Stimulated activated CD8-positive, alpha-beta memory T cell treated with anti-CD3 and anti-CD28 coated beads, Interleukin-7, amount 100 ng/mL, for 48 hours (primary cell): ENCODE measurements around the gene GLT1D1.
"Not testable (repeated sequence)": the region's sequence is repeated elsewhere in the genome, so short reads cannot be mapped to it uniquely, and the experiment has no call there.

Experiments used
- DNase-seq, 2 donors: peaks; one replicate each; pipeline ENCODE4 v3.0.0-alpha.2; 2020; ENCODE audit warnings: low read depth in 1 of 2; ENCODE audit errors: extremely low read depth in 1 of 2

Gene GLT1D1

GRCh38 chr12:128852885-128853599 is at the start of gene GLT1D1:
Gene GLT1D1 (plus strand): TSS chr12:128853478. CDS start chr12:128853582, 104 bp downstream.
- DNase-seq = no peak

DNA sequence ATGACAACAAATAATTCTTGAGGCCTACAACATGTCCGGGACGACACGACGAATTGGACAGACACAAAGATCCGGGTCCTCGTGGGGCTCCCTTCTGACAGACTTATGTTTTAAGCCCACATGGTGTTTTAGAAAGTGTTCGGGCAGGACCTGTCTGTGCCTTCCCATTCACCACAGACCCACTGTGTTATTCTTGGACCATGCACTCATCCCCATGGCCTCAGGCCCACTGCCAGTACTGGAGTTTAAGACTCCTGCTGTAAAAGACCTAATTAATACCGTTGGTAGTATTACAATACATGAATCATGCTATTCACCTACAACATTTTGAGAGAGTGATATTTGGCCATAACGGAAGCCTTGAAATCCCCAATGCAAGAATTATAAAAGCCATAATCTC is 49.5 kb upstream of the GLT1D1 start:
- no peak for DNase-seq

- no peak for DNase-seq
Measured at GRCh38 chr12:128804762-128805161, 48.5 kb upstream of the GLT1D1 start.

- DNase-seq = not testable (repeated sequence)
Measured at GRCh38 chr12:128805406-128805805, 47.9 kb upstream of the GLT1D1 start.

- no peak for DNase-seq
Measured at GRCh38 chr12:128806573-128806972, 46.7 kb upstream of the GLT1D1 start.

DNA sequence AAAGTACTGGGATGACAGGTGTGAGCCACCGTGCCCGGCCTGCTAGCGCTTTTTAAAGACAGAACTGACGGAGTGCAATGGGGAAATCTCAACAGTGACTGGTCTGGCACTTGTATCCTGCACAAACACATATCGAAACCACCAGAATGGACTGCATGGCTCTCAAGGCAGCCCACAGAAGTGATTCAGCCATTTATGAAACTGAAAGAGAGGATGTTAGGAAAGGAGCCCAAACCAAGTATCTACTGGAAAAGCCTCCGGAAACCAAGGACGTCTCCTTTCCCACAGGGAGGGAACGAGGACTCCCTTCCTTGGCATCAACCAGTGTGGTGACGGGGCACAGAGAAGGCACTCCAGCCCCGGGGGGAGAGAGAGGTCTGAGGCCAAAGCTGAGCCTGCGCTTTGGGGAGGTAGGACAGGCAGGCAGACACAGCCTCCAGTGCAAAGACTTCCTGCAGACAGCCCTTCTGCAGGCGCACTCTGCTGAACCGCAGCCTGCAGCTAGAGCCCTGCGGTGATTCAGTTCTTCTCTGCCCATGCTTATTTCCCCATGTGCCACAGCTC is 46.0 kb upstream of the GLT1D1 start:
- no peak for DNase-seq

DNA sequence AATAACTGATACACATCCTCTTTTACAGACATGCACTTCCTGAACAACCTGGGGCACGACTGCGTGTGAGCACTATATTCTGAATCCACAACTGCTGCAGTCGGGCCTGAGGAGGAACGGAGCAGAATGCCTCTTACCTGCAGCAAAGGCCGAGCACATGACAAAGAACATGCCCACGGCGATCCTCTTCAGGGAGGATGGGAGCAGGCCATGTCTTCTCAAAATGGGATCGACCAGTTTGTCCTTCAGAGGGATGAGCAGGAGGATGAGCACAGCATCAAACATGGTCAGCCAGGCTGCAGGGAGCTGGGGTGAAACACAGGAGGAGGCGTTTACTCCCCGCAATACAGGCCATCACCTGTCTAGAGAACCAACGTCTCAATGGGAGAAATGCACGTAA is 44.6 kb upstream of the GLT1D1 start:
- DNase-seq = no peak

DNA sequence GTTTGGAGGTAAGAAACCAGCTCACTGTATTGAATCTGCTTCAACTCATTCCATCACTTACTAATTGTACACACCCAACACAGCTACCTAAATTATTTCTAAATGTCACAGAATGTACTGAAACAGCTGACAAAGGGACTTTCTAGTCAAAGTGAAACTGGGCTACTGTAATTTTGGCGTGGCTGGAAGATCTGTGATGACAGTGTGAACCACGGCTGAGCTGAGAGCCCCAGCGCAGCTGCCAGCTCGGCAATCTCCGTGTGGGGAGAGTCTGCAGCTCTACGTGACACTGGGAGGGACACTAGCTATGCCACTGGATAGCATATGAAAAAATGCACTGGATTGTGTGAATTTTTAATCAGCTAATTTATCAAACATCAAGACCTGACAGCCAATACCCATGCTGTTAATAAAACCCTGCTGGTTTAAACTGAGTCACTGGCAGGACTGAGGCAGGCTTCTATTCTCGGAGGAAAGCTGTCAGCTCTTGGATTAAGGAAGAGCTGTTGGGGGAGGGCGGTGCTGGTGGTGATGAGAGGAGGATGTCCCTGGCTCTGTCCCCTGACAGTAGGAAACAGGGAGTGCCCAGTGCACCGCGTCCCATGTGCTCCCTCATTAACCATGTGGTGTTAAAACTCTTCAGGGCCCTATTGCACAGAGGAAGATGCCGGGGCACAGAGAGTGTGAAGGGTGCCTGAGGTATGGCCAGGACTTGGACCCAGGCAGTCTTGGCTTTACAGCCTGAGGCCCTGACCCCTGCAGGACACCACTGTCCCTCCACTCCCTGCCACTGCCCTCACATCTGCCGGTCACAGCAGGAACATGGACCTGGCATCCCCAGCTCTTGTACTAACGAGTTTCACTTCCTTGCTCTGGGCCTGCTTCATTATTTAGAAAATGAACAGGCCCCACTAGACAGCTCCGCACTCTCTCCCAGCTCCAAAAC is 42.8 kb upstream of the GLT1D1 start:
- DNase-seq = no peak

- no peak for DNase-seq
Measured at GRCh38 chr12:128811806-128812205, 41.5 kb upstream of the GLT1D1 start.

GRCh38 chr12:128813392-128813791 is 39.9 kb upstream of the GLT1D1 start:
- no peak for DNase-seq

DNA sequence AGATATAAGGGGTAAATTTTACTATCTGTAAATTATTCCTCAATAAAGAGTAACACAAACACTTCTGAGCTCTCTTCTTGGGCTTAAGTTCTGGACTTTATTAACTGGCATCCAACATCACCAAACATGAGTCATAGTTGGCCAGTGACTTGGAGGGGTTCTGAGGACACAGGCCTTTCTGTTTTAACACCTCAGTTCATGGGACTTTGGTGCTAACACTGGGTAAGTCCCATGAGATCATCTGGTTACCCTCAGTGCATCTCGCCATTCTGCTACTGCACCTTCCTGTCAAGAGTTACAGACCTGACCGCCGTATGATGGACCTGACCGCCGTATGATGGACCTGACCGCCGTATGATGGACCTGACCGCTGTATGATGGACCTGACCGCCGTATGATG is 39.4 kb upstream of the GLT1D1 start:
- DNase-seq = no peak

GRCh38 chr12:128814411-128815261 is 38.6 kb upstream of the GLT1D1 start:
- DNase-seq = no peak

DNA sequence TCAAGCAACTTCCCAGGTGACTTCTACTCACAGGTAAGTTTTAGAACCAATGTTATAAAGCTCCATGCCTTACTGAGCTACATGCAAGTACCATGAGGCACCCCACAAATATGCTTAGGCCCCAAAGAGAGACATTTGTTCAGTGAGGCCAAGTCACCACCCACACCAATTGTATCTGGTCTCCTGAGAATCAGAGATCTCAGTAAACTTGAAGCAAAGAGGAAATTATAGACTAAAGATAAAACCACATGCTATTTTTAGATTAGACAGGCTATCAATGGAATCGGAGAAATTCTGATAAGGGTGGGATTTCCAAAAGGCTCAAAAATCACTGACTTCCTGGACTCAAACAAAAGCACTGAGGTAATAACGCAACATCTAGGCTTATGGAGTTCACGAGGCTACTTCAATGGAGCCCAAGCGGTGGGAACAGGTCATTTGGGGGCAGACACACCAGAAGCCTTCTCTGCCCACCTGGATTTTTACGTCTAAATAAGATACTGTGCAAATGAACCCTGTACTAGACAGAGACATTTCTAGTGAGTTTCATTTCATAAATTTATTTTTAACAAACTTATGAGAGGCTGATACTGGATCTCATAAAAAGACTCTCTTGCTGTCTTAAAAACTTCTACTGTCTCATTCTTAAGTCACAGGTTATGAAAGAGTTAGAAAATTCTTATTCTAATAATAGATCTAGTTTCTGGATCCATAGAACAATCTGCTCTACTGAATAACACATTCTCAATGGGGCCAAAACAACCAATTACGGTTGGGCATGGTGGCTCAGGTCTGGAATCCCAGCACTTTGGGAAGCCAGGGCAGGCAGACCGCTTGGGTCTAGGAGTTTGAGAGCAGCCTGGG is 37.3 kb upstream of the GLT1D1 start:
- no peak for DNase-seq

- DNase-seq = no peak
Measured at GRCh38 chr12:128816643-128816920, 36.7 kb upstream of the GLT1D1 start.

DNA sequence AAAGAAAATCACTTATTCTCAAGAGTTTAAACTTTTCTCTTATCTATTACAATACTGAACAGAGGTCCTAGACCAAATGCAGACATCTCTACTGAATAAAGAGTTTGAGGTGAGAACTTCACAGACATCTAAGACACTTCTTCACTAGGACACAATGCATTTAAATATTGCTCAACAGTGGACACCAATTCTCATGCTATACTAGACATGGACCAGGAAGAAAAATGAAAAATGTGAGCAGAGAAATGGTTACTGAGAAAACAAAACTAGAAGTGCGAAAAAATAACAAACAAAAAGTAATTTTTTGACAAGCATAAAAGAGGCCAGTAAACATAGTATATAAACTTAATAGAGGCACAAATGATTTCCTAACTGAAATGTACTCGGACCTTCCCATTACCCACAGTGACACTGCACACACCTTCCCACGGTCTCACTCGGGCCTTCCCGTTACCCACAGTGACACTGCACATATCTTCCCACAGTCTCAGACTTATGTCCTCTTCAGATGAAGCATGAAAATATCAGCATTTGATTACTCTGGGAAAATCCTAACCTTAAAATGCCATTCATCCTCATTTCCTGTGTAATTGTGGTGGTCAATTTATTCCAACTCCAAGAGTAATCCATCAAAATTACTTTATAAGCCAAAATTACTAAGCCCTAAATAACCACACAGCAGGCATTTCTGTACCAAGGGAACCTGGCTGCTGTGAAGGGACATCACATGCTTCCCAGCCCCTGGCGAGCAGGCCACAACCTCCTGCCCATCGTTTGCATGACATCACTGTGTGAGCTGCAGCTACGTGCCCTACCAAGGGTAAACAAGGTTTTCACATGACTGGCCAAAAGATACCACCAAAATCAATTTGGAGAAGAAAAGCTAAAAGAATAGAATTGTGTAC is 35.9 kb upstream of the GLT1D1 start:
- DNase-seq = no peak

DNA sequence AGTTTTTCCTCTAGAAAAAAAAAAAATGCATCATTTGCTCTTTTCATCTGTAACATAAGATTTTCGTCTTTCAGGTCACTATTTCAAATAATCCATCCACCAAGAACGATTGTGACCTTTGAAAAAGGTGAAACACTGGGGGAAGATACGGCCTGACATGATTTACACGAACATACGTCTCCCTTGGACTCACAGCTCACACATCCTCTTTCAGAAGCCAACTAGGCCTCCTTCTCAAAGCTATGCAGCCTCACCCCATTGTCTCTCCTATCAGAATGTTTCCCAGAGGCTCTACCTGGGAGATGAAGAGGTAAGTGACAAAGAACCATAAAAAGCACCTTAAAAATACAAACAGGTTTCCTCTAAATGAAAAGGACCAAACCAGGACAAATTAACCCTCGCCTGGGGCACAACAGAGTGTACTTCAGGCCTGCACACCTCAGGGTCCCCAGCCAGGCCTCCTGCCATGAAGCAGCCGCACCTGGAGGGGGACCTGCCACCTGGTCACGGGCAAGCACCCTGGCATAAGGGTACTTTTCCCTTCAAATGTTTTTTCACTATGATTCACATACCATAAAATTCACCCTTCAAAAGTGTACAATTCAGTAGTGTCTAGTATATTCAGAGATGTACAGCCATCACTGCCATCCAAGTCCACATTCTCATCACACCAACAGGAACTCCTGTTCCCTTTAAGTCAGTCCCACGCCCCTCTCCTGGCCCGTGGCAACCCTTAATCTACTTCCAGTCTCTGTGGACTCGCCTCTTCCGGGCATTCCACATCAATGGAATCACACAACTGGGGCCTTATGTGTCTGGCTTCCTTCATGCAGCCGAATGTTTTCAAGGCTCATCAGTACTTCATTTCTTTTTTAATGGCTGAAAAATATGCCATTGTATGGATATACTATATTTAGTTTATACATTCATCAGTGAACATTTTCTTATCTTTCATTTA is 34.9 kb upstream of the GLT1D1 start:
- DNase-seq = no peak

GRCh38 chr12:128819293-128820144 is 33.8 kb upstream of the GLT1D1 start:
- no peak for DNase-seq
